Body of pancreas (tissue), 4 donors: Measurements from ENCODE around the gene ADGRL3.

ENCODE experiments used
- POLR2A ChIP-seq, 3 donors: fragments of 450-650 bp; IDR thresholded peaks; one replicate each; pipeline ENCODE4 v1.6.1; 2016; ENCODE audit warnings: antibody characterized with exemption in 3 of 3, mild to moderate bottlenecking in 2 of 3
- TF ChIP-seq, protein P1 (sequence below), 7 experiments: fragments of 450-650 bp in 4 of 7; fragments of 200-600 bp in 3 of 7; sonication (generic) in 3 of 7; IDR thresholded peaks; one replicate each; pipeline ENCODE4 v1.5.1; 2016 to 2019; ENCODE audit warnings: antibody characterized with exemption in 7 of 7

DNA sequence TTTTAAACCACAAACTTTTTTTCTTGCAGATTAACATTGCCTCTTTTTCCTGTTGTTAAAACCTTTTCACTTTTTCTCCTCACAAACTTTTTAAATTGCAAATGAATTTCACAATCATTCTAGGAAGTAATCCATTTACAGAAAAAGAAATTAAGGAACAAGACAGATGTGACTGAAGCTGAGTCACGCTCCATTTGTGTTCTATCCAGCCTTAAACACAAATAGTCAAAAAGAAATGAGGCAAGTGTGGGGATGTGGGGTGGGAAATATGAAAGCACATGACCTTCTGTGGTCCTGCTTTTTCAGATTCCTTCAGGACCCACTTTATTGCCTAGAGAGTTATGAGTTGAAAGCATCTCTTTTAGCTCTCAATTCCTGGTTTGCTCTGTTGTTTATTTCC, 197.0 kb downstream of the ADGRL3 start:
- TF ChIP-seq, protein P1, sequence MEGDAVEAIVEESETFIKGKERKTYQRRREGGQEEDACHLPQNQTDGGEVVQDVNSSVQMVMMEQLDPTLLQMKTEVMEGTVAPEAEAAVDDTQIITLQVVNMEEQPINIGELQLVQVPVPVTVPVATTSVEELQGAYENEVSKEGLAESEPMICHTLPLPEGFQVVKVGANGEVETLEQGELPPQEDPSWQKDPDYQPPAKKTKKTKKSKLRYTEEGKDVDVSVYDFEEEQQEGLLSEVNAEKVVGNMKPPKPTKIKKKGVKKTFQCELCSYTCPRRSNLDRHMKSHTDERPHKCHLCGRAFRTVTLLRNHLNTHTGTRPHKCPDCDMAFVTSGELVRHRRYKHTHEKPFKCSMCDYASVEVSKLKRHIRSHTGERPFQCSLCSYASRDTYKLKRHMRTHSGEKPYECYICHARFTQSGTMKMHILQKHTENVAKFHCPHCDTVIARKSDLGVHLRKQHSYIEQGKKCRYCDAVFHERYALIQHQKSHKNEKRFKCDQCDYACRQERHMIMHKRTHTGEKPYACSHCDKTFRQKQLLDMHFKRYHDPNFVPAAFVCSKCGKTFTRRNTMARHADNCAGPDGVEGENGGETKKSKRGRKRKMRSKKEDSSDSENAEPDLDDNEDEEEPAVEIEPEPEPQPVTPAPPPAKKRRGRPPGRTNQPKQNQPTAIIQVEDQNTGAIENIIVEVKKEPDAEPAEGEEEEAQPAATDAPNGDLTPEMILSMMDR (IDR thresholded peaks at IDR 0.05): no peak
- no peak for TF ChIP-seq POLR2A (IDR thresholded peaks at IDR 0.05)
